GM10847 (cell line): ENCODE data around the gene USP7.

Experiments used
- POLR2A ChIP-seq: IDR thresholded peaks from 2 replicates; pipeline ENCODE4 v1.6.1; 2011; ENCODE audit not compliant: insufficient read length; ENCODE audit errors: extremely low read depth

Gene USP7

DNA sequence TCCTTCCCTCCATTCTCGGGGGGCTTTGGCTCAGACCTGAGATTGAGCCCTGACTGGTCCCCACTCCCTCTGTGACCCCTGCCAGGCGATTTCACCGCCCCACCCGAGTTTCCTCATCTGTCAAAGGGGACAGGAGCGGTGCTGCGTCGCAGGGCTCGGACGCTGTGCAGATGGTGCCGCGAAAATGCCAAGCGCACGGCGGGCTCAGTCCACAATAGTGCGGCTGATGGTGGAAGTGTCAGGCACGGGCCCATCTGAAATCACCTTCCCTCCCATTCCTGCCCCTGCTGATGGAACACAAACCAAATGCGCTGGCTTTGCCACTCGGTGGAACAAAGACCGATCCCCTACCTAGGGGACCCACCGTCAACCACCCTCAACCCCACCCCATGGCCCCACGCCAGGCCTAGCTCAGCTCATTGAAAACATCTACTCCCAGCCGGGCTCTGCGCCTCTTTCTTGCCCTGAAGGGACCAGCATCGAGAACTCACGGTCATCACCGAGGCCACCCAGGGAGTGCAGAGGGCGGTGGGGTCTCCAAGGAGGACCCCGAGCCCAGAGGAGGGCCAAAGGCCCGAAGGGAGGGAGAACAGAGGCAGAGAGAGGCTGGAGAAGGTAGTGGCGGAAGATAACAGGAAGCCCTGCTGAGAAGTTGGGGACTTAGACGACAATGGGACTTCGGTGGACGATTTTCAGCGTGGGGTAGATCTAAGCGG, 96.3 kb downstream of the USP7 start:
- no peak for TF ChIP-seq POLR2A

DNA sequence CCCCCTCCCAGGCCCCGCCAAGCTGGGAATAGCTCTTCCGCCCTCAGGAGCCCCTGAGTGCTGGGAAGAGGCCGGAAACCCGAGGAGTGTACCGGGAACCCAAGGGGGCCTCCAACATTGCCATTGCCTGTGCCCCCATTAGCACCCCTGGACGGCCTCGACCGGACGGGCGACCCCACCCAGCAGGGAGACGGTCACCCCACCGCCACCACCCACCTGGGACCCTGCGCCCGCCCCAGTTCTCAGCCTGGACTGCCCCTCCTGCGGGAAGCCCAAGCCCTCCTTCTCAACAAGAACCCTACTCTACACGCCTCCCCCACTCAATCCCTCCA, 96.9 kb downstream of the USP7 start:
- no peak for TF ChIP-seq POLR2A

DNA sequence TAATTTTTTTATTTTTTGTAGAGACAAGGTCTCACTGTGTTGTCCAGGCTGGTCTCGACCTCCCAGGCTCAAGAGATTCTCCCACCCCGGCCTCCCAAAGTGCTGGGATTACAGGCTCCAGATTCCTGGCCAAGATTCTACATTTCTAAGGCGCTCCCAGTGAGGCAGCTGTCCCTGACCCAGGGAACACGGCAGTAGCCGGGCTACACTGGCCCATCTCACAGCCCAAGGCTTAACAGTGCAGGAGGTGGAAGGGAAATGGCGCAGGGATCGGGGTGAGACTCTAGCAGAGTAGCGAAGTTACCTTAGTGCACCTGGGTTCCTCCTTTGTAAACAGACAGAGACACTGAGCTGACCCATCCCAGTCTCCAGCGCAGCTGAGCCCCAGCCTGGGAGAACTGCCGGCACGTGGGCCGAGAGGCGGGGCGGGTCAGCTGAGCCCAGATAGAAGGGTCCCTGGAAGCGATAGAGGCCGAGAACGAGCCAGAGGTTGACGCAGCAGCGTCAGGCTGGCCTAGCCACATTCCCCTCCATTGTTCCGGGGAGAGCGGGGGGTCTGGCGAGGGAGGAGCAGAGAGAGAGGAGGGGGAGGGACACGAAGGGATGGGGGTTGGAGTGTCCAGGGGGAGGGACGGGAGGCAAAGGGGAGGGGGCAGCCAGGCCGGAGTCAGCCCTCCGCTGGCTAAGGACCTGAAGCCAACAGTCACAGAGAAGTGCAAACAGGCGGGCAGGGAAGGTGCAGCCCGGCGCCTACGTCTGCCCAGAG, 97.4 kb downstream of the USP7 start:
- TF ChIP-seq POLR2A, result no peak

DNA sequence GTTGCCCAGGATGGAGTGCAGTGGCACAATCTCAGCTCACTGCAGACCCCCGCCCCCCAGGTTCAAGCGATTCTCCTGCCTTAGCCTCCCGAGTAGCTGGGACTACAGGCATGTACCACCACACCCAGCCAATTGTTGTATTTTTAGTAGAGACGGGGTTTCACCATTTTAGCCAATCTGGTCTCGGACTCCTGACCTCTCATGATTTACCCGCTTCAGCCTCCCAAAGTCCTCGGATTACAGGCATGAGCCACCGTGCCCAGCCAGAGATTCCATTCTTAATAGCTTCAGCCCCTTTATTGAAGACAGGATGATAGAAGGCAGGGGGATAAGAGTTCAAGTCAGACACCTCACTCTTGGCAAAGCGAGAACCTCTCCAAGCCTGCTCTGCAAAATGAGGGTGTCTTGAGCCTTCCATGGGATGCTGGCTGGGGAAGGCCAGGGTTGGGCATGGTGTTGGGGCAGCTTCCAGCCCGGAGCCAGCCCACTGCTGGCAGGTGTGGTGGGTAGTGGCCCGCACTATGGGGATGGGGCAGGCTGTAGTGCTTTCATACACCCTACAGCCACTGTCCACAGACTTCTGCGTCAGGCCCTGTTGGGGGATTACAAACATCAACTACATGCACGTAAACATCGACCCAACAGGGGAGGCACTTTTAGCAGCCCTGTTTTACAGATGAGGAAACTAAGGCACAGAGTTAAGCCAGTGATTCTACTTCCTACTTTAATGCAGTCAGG, 98.4 kb downstream of the USP7 start:
- TF ChIP-seq POLR2A, result no peak

DNA sequence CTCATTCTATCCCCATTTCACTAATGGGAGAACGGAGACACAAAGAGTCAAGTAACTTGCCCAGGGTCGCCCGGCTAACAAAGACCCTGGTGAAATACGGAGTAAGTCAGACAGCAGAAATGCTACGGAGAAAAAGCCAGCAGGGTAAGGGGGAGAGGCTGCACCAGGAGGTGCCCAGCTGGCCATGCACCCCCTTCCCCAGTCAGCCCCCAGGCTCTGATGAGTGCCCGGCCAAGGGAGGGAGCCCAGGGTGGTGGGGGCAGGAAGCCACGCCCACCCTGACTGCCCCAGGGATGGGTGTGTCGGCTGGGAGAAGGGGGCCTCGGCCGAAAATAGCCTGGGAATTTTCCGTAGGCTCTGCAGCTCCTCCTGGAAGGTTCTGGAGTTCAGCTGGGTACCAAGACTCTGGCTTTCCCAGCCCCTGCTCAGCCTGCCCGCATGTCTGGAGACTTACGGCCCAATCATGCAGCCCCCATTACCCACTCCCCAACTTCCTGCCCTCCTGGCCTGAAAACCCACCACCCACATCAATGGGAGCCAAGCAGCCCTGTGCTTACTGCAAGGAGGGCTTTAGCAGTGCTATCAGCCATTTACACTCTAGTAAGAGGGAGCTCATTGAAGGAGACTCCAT, 99.1 kb downstream of the USP7 start:
- TF ChIP-seq POLR2A, result no peak

DNA sequence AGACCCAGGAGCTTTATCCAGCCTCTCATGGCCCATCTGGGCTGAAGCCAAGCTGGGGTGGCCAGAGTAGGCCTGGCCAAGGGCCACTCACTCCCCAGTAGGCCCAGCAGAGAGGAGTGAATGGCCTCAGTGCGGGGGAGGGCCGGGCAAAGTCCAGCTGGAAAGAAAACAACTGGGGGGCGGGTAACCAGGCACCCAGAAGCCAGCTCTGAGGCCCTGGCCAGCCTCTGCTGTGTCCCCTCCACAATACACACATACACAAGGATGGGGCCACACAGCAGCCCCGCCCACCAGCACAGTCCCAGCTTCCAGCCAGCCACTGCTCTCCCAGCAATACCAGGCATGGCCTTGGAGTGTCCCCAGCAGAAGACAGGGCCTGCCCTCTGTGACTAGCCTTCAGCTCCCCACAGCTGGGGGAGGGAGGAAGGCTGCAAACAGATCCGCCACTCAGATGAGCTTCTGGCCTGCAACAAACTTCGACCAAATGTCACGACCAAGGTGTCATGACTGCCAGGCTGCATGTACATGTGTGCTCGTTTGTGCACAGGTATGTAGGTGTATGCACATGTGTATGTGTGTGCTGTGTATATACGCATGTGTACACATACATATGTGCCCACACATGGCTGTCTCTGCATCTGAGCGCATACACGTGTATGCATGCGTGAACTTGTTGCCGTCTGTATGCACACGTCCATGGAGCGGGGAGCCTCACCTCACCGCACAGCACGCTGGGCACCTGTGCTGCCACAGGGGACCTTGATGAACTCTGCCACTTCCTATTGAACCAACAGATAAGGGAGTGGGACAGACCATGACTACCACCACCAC, 99.9 kb downstream of the USP7 start:
- TF ChIP-seq POLR2A, result no peak

DNA sequence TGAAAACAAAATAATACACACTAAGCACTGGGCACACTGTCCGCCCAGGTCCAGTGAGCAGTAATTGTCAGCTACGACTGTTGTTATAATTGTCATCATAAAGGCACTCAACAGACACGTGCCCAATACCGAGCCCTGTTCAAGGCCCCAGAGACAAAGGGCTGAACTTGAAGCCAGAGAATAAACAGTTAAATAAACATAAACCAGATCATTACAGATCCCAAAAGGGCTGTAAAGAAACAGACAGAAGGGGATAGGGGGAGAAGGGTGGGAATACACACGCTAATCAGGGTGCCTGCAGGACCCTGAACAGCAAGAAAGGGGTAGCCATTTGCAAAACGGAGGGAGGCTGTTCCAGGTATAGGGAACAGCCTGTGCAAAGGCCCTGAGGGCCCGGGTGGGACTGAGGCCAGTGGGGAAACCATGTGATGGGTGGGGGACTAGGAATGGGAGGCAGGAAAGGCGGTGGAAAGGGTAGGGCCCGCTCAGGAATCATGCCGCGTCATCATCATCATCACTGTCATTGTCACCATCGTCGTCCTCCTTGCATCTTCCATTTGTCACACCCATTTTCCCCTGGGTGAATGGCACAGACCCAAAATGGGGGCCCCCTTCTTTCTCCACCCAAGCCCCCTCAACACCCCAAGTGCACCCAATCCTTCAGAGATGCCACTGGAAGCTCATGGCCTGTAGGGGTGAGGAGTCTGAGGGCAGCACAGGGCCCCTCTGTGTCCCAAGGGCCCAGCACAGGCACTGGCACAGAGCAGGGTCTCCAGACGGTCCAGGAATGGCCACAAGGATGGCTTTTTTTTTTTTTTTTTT, 101.2 kb downstream of the USP7 start:
- no peak for TF ChIP-seq POLR2A

DNA sequence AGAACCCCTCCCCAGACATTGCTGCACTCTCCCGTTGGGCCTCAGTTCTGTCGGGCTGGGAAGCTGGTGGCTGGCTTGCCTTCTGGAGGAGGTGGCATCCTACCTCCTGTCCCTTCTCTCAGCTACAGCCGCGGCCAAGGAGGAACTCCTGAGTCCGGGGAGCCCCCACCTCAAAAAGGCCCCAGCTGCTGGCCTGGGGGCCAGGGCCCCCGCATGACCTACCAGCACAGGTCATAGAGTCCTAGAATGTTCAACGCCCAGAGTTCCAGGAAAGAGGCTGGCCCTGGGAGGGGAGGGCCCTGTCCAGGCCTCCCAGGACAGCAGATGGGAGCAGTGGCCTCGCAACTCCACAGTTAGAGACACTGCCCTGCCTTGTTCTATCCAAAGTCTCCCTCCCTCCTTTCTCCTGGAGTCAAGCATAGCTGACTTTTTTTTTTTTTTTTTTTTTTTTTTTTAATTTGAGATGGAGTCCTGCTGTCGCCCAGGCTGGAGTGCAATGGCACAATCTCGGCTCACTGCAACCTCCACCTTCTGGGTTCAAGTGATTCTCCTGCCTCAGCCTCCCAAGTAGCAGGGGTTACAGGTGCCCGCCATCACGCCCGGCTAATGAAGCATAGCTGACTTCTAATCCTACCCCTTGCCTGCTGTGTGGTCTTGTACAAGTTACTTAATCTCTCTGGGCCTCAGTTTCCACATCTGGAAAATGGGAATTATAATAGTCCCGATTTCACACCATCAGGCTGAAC, 102.0 kb downstream of the USP7 start:
- no peak for TF ChIP-seq POLR2A

DNA sequence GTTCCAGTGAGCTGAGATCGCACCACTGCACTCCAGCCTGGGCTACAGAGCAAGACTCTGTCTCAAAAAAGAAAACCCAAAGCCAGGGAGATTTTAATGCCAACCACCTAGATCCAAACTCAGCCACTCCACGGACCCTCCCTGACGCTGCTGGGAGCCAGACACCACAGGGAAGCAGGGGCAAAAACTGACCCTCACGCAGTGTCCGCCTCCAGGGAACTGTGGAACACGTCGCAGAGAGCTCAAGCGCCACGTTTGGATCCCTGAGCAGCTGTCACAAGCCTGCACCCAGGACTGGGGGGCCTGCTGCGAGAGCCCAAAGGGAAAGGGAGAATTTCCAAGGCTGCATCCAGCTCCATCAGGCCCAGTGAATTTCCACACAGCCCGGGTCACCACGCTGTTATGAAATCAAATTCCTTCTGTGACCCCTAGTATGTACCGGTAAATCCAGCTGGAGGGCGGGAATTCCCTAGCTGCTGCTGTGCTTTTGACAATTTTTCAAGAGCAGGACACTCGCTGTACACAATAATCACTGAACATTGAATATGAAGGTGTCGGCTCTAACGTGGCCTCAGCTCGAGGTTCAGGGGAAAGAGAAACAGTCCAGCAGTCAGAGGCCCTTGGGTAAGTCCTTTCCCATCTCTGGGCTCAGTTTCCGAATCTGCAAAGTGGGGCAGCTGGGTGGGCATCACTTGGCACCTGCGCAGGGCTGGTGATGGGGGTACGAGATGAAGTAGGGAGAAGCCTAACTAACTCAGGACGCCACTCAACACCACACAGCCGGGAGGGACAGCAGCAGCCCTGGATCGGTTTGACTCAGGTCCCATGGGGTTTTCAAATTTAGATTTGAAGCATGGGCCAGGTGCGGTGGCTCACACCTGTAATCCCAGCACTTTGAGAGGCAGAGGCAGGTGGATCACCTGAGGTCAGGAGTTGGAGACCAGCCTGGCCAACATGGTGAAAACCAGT, 103.5 kb downstream of the USP7 start:
- TF ChIP-seq POLR2A, result no peak

DNA sequence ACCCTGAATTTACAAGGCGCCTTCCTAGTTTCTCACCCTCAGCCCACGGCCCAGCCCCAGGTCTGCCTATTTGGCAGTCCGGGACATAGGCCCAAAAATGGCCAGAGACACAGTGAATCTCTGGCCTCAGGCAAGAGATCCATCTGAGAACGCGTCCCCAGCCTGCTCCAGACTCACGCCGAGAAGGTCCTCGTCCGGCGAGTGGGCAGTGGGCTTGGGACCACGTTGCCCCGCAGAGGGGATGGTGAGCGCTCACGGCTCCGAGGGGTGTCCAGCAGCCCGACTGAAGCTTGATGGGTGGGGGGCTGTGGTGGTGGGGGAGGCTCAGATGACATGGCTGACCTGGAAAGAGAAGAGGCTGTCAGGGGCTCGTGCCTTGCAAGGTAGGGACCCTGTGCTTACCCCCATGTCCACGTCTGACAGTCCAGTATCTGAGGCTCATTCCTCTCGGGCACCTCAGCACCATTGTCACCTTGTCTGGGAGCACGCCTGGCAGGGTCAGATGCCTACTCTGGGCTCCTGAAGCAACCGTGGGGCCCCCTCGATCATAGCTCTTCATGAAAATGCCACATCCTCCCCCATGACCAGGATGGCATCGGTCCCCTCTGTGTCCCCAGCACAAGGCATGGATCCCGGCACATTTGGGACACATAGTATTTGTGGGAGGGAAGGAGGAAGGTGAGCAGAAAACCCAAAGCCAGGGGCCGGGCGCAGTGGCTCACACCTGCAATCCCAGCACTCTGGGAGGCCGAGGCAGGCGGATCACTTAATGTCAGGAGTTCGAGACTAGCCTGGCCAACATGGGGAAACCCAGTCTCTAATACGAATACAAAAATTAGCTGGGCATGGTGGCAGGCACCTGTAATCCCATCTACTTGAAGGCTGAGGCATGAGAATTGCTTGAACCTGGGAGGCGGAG, 104.5 kb downstream of the USP7 start:
- TF ChIP-seq POLR2A, result no peak

DNA sequence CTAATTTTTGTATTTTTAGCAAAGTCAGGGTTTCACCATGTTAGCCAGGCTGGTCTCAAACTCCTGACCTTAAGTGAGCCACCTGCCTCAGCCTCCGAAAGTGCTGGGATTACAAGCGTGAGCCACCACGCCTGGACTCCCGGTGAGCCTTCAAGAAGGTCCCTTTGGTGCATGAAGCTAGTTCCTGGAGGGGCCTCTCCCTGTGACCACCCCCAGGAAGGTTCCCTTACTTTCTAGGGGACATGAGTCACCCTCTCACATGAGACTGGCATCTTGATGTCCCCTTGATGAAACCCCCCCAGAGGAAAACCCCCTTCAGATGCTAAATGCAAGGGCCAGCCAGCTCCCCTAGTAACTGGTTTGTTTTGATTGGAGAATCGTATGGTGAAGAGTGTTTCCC, 107.7 kb downstream of the USP7 start:
- no peak for TF ChIP-seq POLR2A

DNA sequence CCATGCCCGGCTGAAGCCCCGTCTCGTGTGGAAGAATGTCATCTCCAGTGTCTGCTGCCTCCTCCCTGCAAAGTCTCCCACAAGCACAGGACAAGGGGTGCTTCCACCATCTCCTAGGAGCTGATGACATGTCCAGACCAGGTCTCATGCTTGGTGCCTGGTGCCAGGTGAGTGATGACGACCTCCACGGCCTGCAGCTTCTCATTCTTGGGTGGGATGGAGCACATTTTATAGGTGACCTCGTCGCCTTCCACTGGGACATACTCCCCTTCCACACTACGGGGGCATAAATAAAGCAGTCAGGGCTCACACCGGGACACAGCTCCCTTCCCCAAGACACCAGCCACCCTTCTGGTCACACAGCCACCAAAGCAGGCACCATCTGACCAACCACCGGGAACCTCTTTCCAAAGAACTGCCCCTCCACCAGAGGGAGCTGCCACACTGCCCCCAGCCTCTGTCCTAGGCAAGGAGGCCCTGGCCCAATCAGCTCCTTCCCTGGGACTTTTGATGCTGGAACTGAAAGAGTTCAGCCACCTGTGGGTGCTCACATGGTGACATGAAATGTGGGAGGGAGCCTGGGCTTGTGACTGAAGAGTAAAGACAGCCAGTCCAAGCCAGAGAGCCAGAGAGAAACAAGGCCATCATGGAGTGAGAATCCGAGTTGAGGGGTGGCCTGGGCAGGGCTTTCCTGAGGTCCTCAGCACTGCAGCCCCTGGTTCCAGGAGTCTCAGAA, 108.5 kb downstream of the USP7 start:
- TF ChIP-seq POLR2A, result no peak
